Measurements from ENCODE around the gene ASTN1.
A peak's percentile ranks its signal among the peaks of the same experiment; 100 is the strongest.

The ASTN1 gene

GRCh38 chr1:177164380-177165068 is at the start of gene ASTN1:
Gene ASTN1, minus strand, starts transcription at chr1:177164712. Its CDS starts 36 bp downstream, at chr1:177164676.
- DNase-seq: no peak

- no peak for DNase-seq
These were observed 46.7 kb upstream of the ASTN1 start for GRCh38 chr1:177211231-177211630.

GRCh38 chr1:177210071-177210470 is 45.6 kb upstream of the ASTN1 start:
- no peak for DNase-seq

- no peak for DNase-seq
These were observed 44.8 kb upstream of the ASTN1 start for GRCh38 chr1:177209357-177209756.

GRCh38 chr1:177208920-177209319 is 44.4 kb upstream of the ASTN1 start:
- no peak for DNase-seq

GRCh38 chr1:177206831-177207355 is 42.4 kb upstream of the ASTN1 start:
- DNase-seq: no peak

- no peak for DNase-seq
These were observed 35.8 kb upstream of the ASTN1 start for GRCh38 chr1:177200290-177200689.

GRCh38 chr1:177198243-177198642 is 33.7 kb upstream of the ASTN1 start:
- DNase-seq: no peak

GRCh38 chr1:177190308-177190970 is 25.9 kb upstream of the ASTN1 start:
- DNase-seq: no peak

- DNase-seq: no peak
These were observed 22.1 kb upstream of the ASTN1 start for GRCh38 chr1:177186639-177187038.

GRCh38 chr1:177185209-177185608 is 20.7 kb upstream of the ASTN1 start:
- DNase-seq: no peak

- DNase-seq: no peak
These were observed 19.3 kb upstream of the ASTN1 start for GRCh38 chr1:177183836-177184235.

GRCh38 chr1:177181631-177182291 is 17.2 kb upstream of the ASTN1 start:
- peak; percentile 3 to 5 for DNase-seq

GRCh38 chr1:177181280-177181630 is 16.7 kb upstream of the ASTN1 start:
- no peak for DNase-seq

- no peak for DNase-seq
These were observed 10.6 kb upstream of the ASTN1 start for GRCh38 chr1:177174921-177175634.

- DNase-seq: no peak
These were observed 9.5 kb upstream of the ASTN1 start for GRCh38 chr1:177173976-177174375.

- DNase-seq: no peak
These were observed 8.4 kb upstream of the ASTN1 start for GRCh38 chr1:177172866-177173265.

GRCh38 chr1:177172272-177172671 is 7.8 kb upstream of the ASTN1 start:
- DNase-seq: no peak

- no peak for DNase-seq
These were observed 7.1 kb upstream of the ASTN1 start for GRCh38 chr1:177171536-177172123.

- peak in 1 of 2 donors; percentile 18 for DNase-seq
These were observed 6.4 kb upstream of the ASTN1 start, which contains the start of gene BRINP2 for GRCh38 chr1:177170756-177171535. Gene BRINP2, plus strand, starts transcription at chr1:177170958. Its CDS starts 58,919 bp downstream, at chr1:177229877.

- DNase-seq: no peak
These were observed 542 bp upstream of the ASTN1 start for GRCh38 chr1:177165069-177165439.

GRCh38 chr1:177163844-177164379 is 600 bp downstream of the ASTN1 start:
- no peak for DNase-seq
